ENCODE results near the gene TIAM2. TPM values are rescaled to one million over a fixed set of nuclear protein-coding genes. Genes with fewer than 3 reads are reported as not detected.
"Not testable (repeated sequence)": the region's sequence is repeated elsewhere in the genome, so short reads cannot be mapped to it uniquely, and the experiment has no call there.

Gene TIAM2
- total RNA-seq, 1 experiment from 2014 or later = 1.9 TPM

GRCh38 chr6:154989448-154989847 is 5.7 kb upstream of the TIAM2 start:
- DNase-seq (ENCODE audit: low read depth) = no peak

DNA sequence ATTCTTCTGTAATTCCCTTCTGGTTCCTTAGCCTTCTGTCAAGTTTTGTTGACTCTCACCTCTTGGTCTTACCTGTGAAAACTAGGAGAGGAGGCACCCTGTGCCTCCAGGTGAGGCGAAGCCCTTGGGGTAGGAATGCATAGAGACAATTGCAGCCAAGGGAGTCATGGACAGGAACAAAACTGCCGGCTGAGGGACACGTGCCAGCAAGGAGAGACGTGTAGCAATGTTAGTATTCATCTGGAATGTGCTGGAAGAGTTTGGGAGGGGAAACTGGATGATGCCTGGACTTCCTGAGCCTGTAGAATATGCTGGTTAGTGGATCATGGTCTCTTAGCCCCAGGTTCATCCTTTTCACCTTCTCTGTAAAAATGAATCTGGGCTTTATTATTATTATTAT is 3.9 kb upstream of the TIAM2 start:
- DNase-seq (ENCODE audit: low read depth) = no peak

- DNase-seq (ENCODE audit: low read depth) = no peak
Observed at GRCh38 chr6:154993026-154993425, 2.1 kb upstream of the TIAM2 start.

DNA sequence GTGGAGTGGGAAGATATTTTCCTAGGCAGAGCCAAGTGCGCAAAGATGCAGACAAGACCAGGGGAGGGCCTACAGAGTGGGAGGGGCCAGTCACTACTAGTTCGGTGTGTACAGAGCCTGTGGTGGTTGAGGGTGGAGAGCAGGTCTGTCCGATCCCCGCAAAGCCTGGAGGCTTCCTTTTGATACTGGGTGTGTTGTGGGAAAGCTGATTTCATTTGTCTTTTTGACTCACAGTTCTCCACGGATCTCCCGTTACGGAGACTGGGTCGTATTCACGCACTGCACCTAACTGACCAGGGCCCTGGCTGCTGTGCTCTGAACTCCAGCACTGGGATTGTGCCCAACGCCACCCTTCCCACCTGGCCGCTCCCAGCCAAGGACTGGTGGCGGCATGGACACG is 1.4 kb upstream of the TIAM2 start:
- no peak for DNase-seq (ENCODE audit: low read depth)

DNA sequence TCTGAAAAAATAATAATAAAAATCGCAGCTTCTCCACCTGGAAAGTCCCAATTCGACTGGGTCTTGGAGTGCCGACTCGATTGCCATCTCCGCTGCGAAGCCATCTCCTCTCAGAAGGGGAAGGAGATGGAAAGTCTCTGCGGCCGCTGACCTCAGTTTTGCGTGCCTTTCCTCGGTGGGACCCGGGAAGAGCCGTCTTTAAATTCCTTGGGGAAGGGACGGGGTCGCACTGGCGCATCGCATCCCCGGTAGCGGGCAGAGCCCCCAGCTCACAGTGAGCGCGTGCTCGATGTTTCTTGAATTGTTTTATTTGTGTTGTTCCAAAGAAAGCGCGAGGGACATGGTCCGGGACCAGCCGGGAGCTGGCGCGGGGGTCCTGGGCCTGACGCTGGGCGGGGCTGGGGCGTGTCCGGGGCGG is 270 bp upstream of the TIAM2 start:
- DNase-seq (ENCODE audit: low read depth) = no peak

DNA sequence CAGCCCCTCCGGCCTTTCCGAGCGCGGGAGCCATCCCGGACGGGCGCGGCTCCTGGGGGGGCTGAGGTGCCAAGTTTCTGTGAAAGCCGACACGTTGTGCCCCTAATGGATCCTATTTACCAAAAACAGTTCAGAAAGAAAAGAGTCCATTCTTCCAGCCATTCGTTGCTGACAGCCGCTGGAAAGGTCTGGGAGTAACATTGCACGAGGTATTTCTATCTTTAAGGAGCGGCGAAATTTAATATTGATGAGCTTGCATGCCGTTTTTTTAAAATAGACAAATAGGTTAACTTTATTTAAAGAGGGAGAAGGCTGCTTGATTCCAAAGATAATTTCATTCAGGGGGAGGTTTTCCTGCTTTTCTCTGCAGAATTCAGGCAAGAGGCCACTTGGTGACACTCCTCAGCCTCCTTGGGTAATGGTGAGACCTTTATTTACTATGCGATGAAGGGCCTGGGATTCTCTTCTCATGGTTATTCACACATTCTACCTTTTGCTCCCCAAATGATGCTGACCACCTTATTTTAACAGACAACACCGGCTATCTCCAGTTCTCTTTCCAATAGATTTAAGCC is 988 bp downstream of the TIAM2 start:
- no peak for DNase-seq (ENCODE audit: low read depth)

DNA sequence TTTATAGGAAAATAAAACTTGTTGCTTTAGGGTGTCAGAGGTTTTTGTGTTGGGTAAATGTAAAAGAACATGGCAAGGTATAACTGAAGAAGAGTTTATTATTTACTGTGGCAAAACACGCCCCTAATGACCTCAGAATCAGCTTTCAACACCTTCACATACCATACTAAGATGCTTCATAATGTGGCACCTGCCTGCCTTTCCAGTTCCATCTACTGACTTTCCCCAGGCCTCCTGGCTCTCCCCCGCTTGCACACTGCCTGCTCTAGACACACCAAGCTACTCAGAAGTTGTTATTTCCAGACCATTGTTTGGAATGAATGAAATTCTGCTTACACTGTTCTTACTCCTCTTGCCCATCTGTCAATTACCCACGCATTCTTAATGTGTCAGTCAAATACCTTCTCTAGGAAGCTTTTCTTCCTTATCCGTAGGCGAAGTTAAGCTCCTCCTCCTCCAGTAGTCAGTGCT is 1.8 kb downstream of the TIAM2 start:
- no peak for DNase-seq (ENCODE audit: low read depth)

DNA sequence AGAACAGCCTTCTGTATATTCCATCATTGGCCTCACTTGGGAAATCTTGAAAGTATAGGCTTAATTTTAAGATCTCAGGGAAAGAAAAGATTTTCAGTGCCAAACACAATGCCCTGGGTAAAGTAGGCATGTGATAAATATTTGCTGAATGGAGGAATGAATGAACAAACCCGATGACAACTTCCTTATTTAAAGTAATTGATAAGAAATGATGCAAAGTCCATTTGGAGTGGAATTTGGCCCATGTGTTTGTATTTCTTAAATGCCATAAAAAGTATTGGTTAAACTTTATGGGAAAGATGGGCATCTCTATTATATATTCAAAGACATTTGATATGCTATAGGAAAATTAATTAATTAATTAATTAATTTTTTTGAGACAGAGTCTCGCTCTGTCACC is 3.7 kb downstream of the TIAM2 start:
- DNase-seq (ENCODE audit: low read depth) = no peak

DNA sequence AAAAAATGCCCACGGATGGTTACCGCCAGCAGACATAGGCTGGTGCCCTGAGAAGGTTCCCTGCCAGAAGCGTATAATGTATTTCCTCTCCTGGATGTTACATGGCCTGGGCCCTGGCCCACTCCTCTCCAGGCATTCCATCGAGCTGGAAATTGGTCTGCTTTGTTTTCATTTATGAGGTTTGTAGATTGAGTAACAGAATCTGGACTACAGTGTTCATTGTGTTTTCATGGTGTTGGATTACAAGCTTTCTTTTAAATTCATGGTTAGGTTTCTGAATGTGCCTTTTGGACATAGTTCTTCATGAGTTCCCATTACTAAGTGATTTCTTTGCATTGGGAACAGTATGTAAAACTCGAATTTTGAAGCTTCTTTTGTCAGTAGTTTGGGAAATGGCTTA is 6.4 kb downstream of the TIAM2 start:
- no peak for DNase-seq (ENCODE audit: low read depth)

GRCh38 chr6:155001934-155002333 is 6.8 kb downstream of the TIAM2 start:
- no peak for DNase-seq (ENCODE audit: low read depth)

DNA sequence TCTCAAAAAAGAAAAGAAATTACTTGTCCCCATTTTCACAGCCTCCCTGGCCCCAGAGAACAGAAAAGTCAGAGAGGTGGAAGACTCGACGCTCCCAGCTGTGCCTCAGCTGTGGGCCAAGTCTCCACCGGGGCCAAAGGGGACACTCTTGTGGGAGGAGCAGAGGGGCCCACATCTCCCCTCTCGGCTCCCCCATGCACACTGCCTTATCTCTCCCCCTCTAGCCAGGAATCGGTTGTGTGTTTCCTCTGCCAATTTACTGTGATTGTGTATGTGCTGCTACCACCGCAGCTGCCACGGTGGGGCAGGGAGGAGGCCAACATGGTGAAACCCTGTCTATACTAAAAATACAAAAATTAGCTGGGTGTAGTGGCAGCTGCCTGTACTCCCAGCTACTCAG is 8.4 kb downstream of the TIAM2 start:
- DNase-seq (ENCODE audit: low read depth) = no peak

GRCh38 chr6:155004017-155004416 is 8.9 kb downstream of the TIAM2 start:
- no peak for DNase-seq (ENCODE audit: low read depth)

DNA sequence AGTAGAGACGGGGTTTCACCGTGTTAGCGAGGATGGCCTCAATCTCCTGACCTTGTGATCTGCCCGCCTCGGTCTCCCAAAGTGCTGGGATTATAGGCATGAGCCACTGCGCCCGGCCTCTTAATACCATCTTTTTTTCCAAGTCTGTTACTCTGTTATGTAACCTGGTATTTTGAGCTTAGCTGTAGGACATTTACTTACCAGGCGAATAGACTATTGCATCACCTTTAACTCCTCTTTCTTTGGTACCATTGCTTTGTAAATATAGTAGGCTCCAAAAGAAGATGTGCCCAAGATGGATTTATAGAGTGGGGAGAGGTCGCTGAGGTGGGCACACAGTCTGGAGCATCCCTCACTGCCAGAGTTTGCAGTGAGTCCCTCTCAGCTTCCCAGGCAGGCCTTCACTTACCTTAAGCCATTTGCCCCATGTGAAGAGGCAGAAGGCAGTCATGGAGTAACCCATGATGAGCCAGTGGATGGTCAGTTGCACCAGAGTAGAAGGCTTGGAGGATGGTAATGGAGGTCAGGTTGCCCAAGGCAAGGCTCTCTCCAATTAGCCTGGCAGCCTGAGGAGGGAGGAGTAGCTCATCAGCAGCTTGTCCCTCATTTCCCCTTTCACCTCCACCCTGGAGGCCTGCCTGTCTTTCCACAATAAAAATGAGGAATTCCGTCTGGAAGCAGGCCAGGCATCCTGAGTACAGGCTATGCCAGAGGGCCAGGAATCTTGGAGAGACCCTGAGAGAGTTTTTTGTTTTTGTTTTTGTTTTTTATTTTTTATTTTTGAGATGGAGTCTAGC is 9.7 kb downstream of the TIAM2 start:
- DNase-seq (ENCODE audit: low read depth) = no peak

- no peak for DNase-seq (ENCODE audit: low read depth)
Observed at GRCh38 chr6:155008625-155009024, 13.5 kb downstream of the TIAM2 start.

DNA sequence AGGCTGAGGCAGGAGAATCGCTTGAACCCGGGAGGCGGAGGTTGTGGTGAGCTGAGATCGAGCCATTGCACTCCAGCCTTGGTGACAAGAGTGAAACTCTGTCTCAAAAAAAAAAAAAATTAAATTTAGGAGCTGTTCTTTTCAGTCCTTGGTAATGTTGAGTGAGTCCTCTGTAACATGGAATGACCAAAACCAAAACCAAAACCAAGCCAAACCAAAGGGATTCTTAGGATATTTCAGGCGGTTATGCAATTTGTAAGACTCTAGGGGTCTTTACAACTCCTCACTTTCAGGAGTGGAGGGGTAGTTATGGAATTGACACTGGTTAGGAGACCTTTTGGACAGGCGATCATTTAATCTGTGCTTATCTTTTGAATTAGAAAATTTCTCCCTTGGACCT is 15.8 kb downstream of the TIAM2 start:
- DNase-seq (ENCODE audit: low read depth) = no peak

- DNase-seq (ENCODE audit: low read depth) = no peak
Observed at GRCh38 chr6:155011809-155012291, 16.7 kb downstream of the TIAM2 start.

DNA sequence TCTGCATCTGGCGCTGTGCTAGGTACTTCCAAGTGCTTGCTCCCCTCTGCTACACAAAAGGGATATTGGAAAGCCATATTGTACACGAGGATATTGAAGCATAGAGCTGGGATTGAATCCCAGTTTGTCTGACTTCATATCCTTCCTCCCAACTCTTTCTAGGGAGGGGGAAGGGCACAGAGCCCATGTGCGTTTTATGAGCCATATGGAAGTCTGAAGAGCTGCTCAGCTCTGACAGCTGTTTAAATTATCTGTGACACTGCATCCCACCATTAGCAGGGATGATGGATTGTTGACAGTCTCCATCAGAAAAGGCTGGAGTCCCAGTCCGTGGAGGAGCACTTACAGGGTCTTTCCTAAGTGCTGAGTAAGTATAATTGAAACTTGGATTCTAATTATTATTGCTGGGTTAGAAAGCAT is 18.4 kb downstream of the TIAM2 start:
- DNase-seq (ENCODE audit: low read depth) = no peak

- DNase-seq (ENCODE audit: low read depth) = no peak
Observed at GRCh38 chr6:155014137-155014536, 19.0 kb downstream of the TIAM2 start.

GRCh38 chr6:155014670-155015300 is 19.7 kb downstream of the TIAM2 start:
- no peak for DNase-seq (ENCODE audit: low read depth)

GRCh38 chr6:155018415-155018814 is 23.3 kb downstream of the TIAM2 start:
- not testable (repeated sequence) for DNase-seq (ENCODE audit: low read depth)

DNA sequence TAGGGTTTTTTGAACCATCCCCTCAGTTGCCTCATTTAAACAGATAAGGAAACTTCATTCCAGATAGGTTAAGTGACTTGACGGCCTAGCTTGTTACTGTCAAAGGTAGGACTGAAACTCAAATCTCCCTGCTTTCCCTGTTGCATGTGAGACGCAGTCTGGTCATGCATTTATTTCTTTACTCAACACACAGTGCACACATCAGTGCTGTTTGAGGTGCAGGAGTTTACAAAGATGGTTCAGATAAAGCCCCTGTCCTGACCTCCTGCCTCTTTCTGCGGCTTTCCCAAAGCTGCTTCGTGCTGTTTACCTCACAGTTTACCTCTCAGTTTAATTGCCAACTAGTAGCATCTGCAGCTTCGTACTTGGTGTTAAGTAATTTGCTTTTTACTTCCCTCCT is 26.6 kb downstream of the TIAM2 start:
- DNase-seq (ENCODE audit: low read depth) = no peak

DNA sequence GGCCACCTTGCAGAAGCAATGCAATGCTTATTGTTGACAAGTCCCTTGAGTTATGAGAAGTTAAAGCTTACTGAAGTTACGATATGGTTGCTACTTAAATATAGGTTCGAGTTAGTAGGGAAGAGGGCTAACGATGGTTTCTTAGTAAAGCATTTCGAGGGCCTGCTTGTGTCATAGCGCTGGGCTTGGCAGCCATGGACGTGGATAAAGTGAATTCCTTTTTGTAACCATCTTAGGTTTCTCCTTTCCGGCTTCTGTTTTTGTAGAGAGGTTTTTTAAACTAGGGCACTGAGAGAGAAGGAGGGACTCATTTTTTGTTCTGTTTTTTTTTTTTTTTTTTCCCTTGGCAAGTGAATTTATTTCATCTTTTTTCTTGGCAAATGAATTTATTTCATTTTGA is 27.6 kb downstream of the TIAM2 start:
- no peak for DNase-seq (ENCODE audit: low read depth)

All from HT1080 (cell line).